ENCODE measurements around the gene GABRR3.

The GABRR3 gene

GRCh38 chr3:97991293-97991682, 43.8 kb downstream of the GABRR3 start:
- DNase-seq (ENCODE audit: low read depth) = no peak
- no peak overlapping the region for H3K4me3 ChIP-seq (ENCODE audit: low read depth, low read length)
- no peak for TF ChIP-seq CTCF (conservative IDR thresholded peaks at IDR 0.05; ENCODE audit: low read depth, low read length)

- TF ChIP-seq CTCF (conservative IDR thresholded peaks at IDR 0.05; ENCODE audit: low read depth, low read length) = no peak
- DNase-seq (ENCODE audit: low read depth) = no peak
- no peak overlapping the region for H3K4me3 ChIP-seq (ENCODE audit: low read depth, low read length)
Measured at GRCh38 chr3:97990624-97991292, 44.4 kb downstream of the GABRR3 start.

- H3K4me3 ChIP-seq (ENCODE audit: low read depth, low read length) = no peak overlapping the region
- no peak for TF ChIP-seq CTCF (conservative IDR thresholded peaks at IDR 0.05; ENCODE audit: low read depth, low read length)
- no peak for DNase-seq (ENCODE audit: low read depth)
Measured at GRCh38 chr3:97988784-97989568, 46.1 kb downstream of the GABRR3 start.

GRCh38 chr3:97987306-97987705, 47.8 kb downstream of the GABRR3 start:
- H3K4me3 ChIP-seq (ENCODE audit: low read depth, low read length) = no peak overlapping the region
- no peak for DNase-seq (ENCODE audit: low read depth)
- TF ChIP-seq CTCF (conservative IDR thresholded peaks at IDR 0.05; ENCODE audit: low read depth, low read length) = no peak

GRCh38 chr3:97983933-97984491, 51.1 kb downstream of the GABRR3 start:
- H3K4me3 ChIP-seq (ENCODE audit: low read depth, low read length) = no peak overlapping the region
- no peak for TF ChIP-seq CTCF (conservative IDR thresholded peaks at IDR 0.05; ENCODE audit: low read depth, low read length)
- no peak for DNase-seq (ENCODE audit: low read depth)

DNA sequence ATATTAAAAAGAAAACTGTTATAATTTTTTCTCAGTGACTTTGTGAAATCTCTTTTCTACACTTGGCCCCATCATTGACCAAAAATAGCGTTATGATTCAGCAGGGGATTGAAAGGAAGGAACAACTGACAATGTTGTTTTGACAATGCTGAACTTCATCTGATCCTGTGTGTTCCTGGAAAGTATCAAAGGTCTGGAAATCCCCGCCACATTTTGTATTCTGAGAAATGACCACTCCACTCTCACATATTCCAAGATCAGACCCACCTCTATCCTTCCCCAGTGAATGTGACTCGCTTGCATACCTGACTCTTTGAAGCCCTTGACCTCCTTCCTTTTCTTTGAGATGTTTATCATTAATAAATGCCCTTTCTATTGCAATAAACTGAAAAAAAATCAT, 53.2 kb downstream of the GABRR3 start:
- DNase-seq (ENCODE audit: low read depth) = peak; percentile 81
- H3K4me3 ChIP-seq (ENCODE audit: low read depth, low read length) = no peak overlapping the region
- no peak for TF ChIP-seq CTCF (conservative IDR thresholded peaks at IDR 0.05; ENCODE audit: low read depth, low read length)

Data from choroid plexus epithelial cell (primary cell).